ENCODE results near the gene TRAPPC10.

Gene TRAPPC10

GRCh38 chr21:43971201-43971991 is 40.7 kb upstream of the TRAPPC10 start:
- Histone ChIP-seq H3K27me3 (ENCODE audit: control insufficient read depth, insufficient read depth, low read length) (no peaks in the 10 kb centered on the region), H2AFZ (no peak overlapping the region), H3K4me2 (ENCODE audit: low read length) (no peak overlapping the region), H3K4me1 (no peaks in the 10 kb centered on the region), H3K36me3 (ENCODE audit: control insufficient read depth, insufficient read depth, low read length) (no peaks in the 10 kb centered on the region), H3K27ac (no peak overlapping the region), H3K9ac (no peak overlapping the region), H3K9me3 (ENCODE audit: control insufficient read depth, low read length) (no peaks in the 10 kb centered on the region), H3K79me2 (no peaks in the 10 kb centered on the region), H3K4me3 (ENCODE audit: low read depth, low read length) (no peak overlapping the region)
- TF ChIP-seq, protein P1, sequence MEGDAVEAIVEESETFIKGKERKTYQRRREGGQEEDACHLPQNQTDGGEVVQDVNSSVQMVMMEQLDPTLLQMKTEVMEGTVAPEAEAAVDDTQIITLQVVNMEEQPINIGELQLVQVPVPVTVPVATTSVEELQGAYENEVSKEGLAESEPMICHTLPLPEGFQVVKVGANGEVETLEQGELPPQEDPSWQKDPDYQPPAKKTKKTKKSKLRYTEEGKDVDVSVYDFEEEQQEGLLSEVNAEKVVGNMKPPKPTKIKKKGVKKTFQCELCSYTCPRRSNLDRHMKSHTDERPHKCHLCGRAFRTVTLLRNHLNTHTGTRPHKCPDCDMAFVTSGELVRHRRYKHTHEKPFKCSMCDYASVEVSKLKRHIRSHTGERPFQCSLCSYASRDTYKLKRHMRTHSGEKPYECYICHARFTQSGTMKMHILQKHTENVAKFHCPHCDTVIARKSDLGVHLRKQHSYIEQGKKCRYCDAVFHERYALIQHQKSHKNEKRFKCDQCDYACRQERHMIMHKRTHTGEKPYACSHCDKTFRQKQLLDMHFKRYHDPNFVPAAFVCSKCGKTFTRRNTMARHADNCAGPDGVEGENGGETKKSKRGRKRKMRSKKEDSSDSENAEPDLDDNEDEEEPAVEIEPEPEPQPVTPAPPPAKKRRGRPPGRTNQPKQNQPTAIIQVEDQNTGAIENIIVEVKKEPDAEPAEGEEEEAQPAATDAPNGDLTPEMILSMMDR (IDR thresholded peaks at IDR 0.05) = no peak

GRCh38 chr21:43971992-43972255 is 40.2 kb upstream of the TRAPPC10 start:
- TF ChIP-seq, protein P1 (IDR thresholded peaks at IDR 0.05) = no peak

GRCh38 chr21:43972850-43973633 is 39.1 kb upstream of the TRAPPC10 start:
- Histone ChIP-seq H3K27ac (no peak overlapping the region), H3K4me1 (no peaks in the 10 kb centered on the region), H3K9ac (no peak overlapping the region), H3K27me3 (ENCODE audit: control insufficient read depth, insufficient read depth, low read length) (no peaks in the 10 kb centered on the region), H3K4me3 (ENCODE audit: low read depth, low read length) (no peak overlapping the region), H3K9me3 (ENCODE audit: control insufficient read depth, low read length) (no peaks in the 10 kb centered on the region), H3K79me2 (no peaks in the 10 kb centered on the region), H3K36me3 (ENCODE audit: control insufficient read depth, insufficient read depth, low read length) (no peaks in the 10 kb centered on the region), H2AFZ (no peak overlapping the region), H3K4me2 (ENCODE audit: low read length) (no peak overlapping the region)
- TF ChIP-seq, protein P1 (IDR thresholded peaks at IDR 0.05) = no peak

More at GRCh38 chr21:43971992-43972255, 40.2 kb upstream of the TRAPPC10 start:
- no peaks in the 10 kb centered on the region for H3K36me3 ChIP-seq (ENCODE audit: control insufficient read depth, insufficient read depth, low read length)
- no peaks in the 10 kb centered on the region for H3K9me3 ChIP-seq (ENCODE audit: control insufficient read depth, low read length)
- no peak overlapping the region for H3K4me2 ChIP-seq (ENCODE audit: low read length)
- no peak overlapping the region for H3K27ac ChIP-seq
- no peak overlapping the region for H3K9ac ChIP-seq
- no peaks in the 10 kb centered on the region for H3K79me2 ChIP-seq
- no peaks in the 10 kb centered on the region for H3K27me3 ChIP-seq (ENCODE audit: control insufficient read depth, insufficient read depth, low read length)
- no peak overlapping the region for H2AFZ ChIP-seq
- no peaks in the 10 kb centered on the region for H3K4me1 ChIP-seq
- no peak overlapping the region for H3K4me3 ChIP-seq (ENCODE audit: low read depth, low read length)

- Histone ChIP-seq H3K9me3 (ENCODE audit: control insufficient read depth, low read length) (no peaks in the 10 kb centered on the region), H3K79me2 (no peaks in the 10 kb centered on the region), H3K4me2 (ENCODE audit: low read length) (no peak overlapping the region), H3K4me3 (ENCODE audit: low read depth, low read length) (no peak overlapping the region), H3K27ac (no peak overlapping the region), H3K27me3 (ENCODE audit: control insufficient read depth, insufficient read depth, low read length) (no peaks in the 10 kb centered on the region), H3K36me3 (ENCODE audit: control insufficient read depth, insufficient read depth, low read length) (no peaks in the 10 kb centered on the region), H3K4me1 (no peaks in the 10 kb centered on the region), H2AFZ (no peak overlapping the region), H3K9ac (no peak overlapping the region)
- TF ChIP-seq, protein P1 (IDR thresholded peaks at IDR 0.05) = no peak
Measured at GRCh38 chr21:43973634-43973955, 38.5 kb upstream of the TRAPPC10 start.
